Left lung (tissue), 10 donors: ENCODE measurements around the gene NCEH1. TPM values are rescaled to one million over a fixed set of nuclear protein-coding genes. Genes with fewer than 3 reads are reported as not detected.

ENCODE experiments used
- ATAC-seq: fragments of 200-7000 bp; cut with Tn5 transposase; one replicate; pipeline ENCODE4 v1.9.1; 2020; ENCODE audit warnings: moderate library complexity
- DNase-seq, 4 donors: peaks; one replicate each; pipeline ENCODE4 v3.0.0-alpha.2; 2013 to 2020
- H3K27ac ChIP-seq, 2 donors: fragments of 200-600 bp; sonication (generic) in 1 of 2; one replicate each; pipeline versions ENCODE4 v1.5.0 to v1.8.0; 2020 to 2021
- H3K27me3 ChIP-seq, 2 donors: fragments of 200-600 bp; sonication (generic) in 1 of 2; one replicate each; pipeline versions ENCODE4 v1.5.0 to v1.8.0; 2020 to 2021
- H3K36me3 ChIP-seq, 2 donors: fragments of 200-600 bp; sonication (generic) in 1 of 2; one replicate each; pipeline versions ENCODE4 v1.5.0 to v1.8.0; 2020 to 2021
- H3K4me1 ChIP-seq, 2 donors: fragments of 200-600 bp; one replicate each; pipeline ENCODE4 v1.8.0; 2021
- H3K4me3 ChIP-seq, 2 donors: fragments of 200-600 bp; sonication (generic) in 1 of 2; one replicate each; pipeline versions ENCODE4 v1.5.0 to v1.8.0; 2020 to 2021; ENCODE audit warnings: mild to moderate bottlenecking in 1 of 2
- H3K9me3 ChIP-seq, 2 donors: fragments of 200-600 bp; sonication (generic) in 1 of 2; one replicate each; pipeline versions ENCODE4 v1.5.0 to v1.8.0; 2020 to 2021
- CTCF ChIP-seq, 2 donors: fragments of 200-600 bp; sonication (generic) in 1 of 2; IDR thresholded peaks; one replicate each; pipeline versions ENCODE4 v1.5.0 to v1.8.0; 2021; ENCODE audit warnings: antibody characterized with exemption in 2 of 2
- intact Hi-C, 2 donors: fragments of 100-400 bp; cut with DNase I; formaldehyde crosslinking; loops; one replicate each; pipeline versions ENCODE4 v1.11.2 to v1.14.2; 2022
- polyA plus RNA-seq, 6 donors: library from polyadenylated mRNA; unstranded; fragments of 120-200 nt; gene quantifications; one replicate each; pipeline ENCODE4 v1.2.1, GENCODE V29; 2013; ENCODE audit not compliant: insufficient read length in 6 of 6
- total RNA-seq, 2 donors: library from RNA; stranded (reverse); fragmentation: NEBNext Ultra II Directional; extraction: Animal tissue kit (Norgen Biotek cat#: 25700); gene quantifications; one replicate each; pipeline ENCODE4 v1.2.1, GENCODE V29; 2021
- donor health status: DM: no; HTN: yes; CAD: no.
- donor health status: DM: no; HTN: no; CAD: no.

NCEH1 gene
- total and polyA plus RNA-seq, 8 donors: 2.8 to 66.6 (median 3.3) TPM

- Histone ChIP-seq H3K4me3 (no peak overlapping the region), H3K27ac (no peak overlapping the region), H3K27me3 (no peaks in the 10 kb centered on the region), H3K9me3 (no peaks in the 10 kb centered on the region), H3K4me1 (peaks cover 0 to 14% of the 10 kb centered on the region in 2 donors), H3K36me3 (no peaks in the 10 kb centered on the region)
- DNase-seq (no peak), ATAC-seq (no peak)
- intact Hi-C loops: no loop called here
- no peak for TF ChIP-seq CTCF (IDR thresholded peaks at IDR 0.05)
Observed at GRCh38 chr3:172651936-172652625, 58.8 kb downstream of the NCEH1 start.

GRCh38 chr3:172649987-172650386 lies 60.9 kb downstream of the NCEH1 start:
- Histone ChIP-seq H3K9me3 (no peaks in the 10 kb centered on the region), H3K4me1 (peaks cover 0 to 14% of the 10 kb centered on the region in 2 donors), H3K4me3 (no peak overlapping the region), H3K27ac (peak overlapping the region in 1 of 2 donors; percentile 31), H3K36me3 (no peaks in the 10 kb centered on the region), H3K27me3 (no peaks in the 10 kb centered on the region)
- ATAC-seq (no peak), DNase-seq (no peak)
- intact Hi-C loops: no loop called here
- TF ChIP-seq CTCF (IDR thresholded peaks at IDR 0.05): no peak

GRCh38 chr3:172648747-172649146 lies 62.1 kb downstream of the NCEH1 start:
- H3K4me3 ChIP-seq: no peak overlapping the region
- H3K27ac ChIP-seq: peak overlapping the region in 1 of 2 donors; percentile 31
- peak; percentile 47 for ATAC-seq
- peaks cover 0 to 14% of the 10 kb centered on the region in 2 donors for H3K4me1 ChIP-seq
- H3K36me3 ChIP-seq: peaks cover 0 to 1% of the 10 kb centered on the region in 2 donors
- intact Hi-C loops: no loop called here
- TF ChIP-seq CTCF (IDR thresholded peaks at IDR 0.05): no peak
- H3K9me3 ChIP-seq: no peaks in the 10 kb centered on the region
- H3K27me3 ChIP-seq: no peaks in the 10 kb centered on the region
- peak in 1 of 4 donors; percentile 18 for DNase-seq

GRCh38 chr3:172647823-172648222 lies 63.0 kb downstream of the NCEH1 start:
- peaks cover 0 to 10% of the 10 kb centered on the region in 2 donors for H3K36me3 ChIP-seq
- H3K9me3 ChIP-seq: no peaks in the 10 kb centered on the region
- H3K27me3 ChIP-seq: no peaks in the 10 kb centered on the region
- H3K4me1 ChIP-seq: peaks cover 0 to 14% of the 10 kb centered on the region in 2 donors
- ATAC-seq (peak; percentile 82), DNase-seq (no peak)
- intact Hi-C loops: no loop called here
- no peak for TF ChIP-seq CTCF (IDR thresholded peaks at IDR 0.05)
- no peak overlapping the region for H3K4me3 ChIP-seq
- no peak overlapping the region for H3K27ac ChIP-seq

- Histone ChIP-seq H3K4me1 (peaks cover 0 to 14% of the 10 kb centered on the region in 2 donors), H3K27ac (no peak overlapping the region), H3K36me3 (peaks cover 0 to 18% of the 10 kb centered on the region in 2 donors), H3K4me3 (no peak overlapping the region), H3K9me3 (no peaks in the 10 kb centered on the region), H3K27me3 (no peaks in the 10 kb centered on the region)
- TF ChIP-seq CTCF (IDR thresholded peaks at IDR 0.05): no peak
- ATAC-seq: no peak
- intact Hi-C loops: no loop called here
- DNase-seq: no peak
Observed at GRCh38 chr3:172647080-172647479, 63.8 kb downstream of the NCEH1 start.
